Measurements from ENCODE around the gene ABCB4.

Gene ABCB4

GRCh38 chr7:87475359-87476178 lies at the start of gene ABCB4:
TSS of gene ABCB4 (minus strand) at chr7:87475680. CDS start at chr7:87475465, 215 bp downstream.
- DNase-seq = no peak

GRCh38 chr7:87518735-87519134 lies 43.3 kb upstream of the ABCB4 start:
- no peak for DNase-seq

GRCh38 chr7:87517891-87518290 lies 42.4 kb upstream of the ABCB4 start:
- no peak for DNase-seq

- no peak for DNase-seq
These were observed 41.8 kb upstream of the ABCB4 start for GRCh38 chr7:87517136-87517815.

GRCh38 chr7:87513735-87514335 lies 38.4 kb upstream of the ABCB4 start:
- DNase-seq = no peak

GRCh38 chr7:87512906-87513305 lies 37.4 kb upstream of the ABCB4 start:
- DNase-seq = no peak

GRCh38 chr7:87511510-87511909 lies 36.0 kb upstream of the ABCB4 start:
- no peak for DNase-seq

- DNase-seq = no peak
These were observed 35.0 kb upstream of the ABCB4 start for GRCh38 chr7:87510411-87510875.

- DNase-seq = no peak
These were observed 32.0 kb upstream of the ABCB4 start for GRCh38 chr7:87507446-87507845.

- peak; percentile 15 for DNase-seq
These were observed 31.0 kb upstream of the ABCB4 start for GRCh38 chr7:87506246-87507180.

- no peak for DNase-seq
These were observed 30.2 kb upstream of the ABCB4 start for GRCh38 chr7:87505557-87506245.

- DNase-seq = no peak
These were observed 29.6 kb upstream of the ABCB4 start for GRCh38 chr7:87505122-87505521.

- DNase-seq = no peak
These were observed 24.0 kb upstream of the ABCB4 start for GRCh38 chr7:87499494-87499893.

GRCh38 chr7:87498893-87499292 lies 23.4 kb upstream of the ABCB4 start:
- no peak for DNase-seq

- DNase-seq = no peak
These were observed 22.0 kb upstream of the ABCB4 start for GRCh38 chr7:87497482-87497881.

GRCh38 chr7:87495366-87495765 lies 19.9 kb upstream of the ABCB4 start:
- no peak for DNase-seq

GRCh38 chr7:87494454-87494853 lies 19.0 kb upstream of the ABCB4 start:
- no peak for DNase-seq

- no peak for DNase-seq
These were observed 7.7 kb upstream of the ABCB4 start for GRCh38 chr7:87483131-87483530.

- DNase-seq = no peak
These were observed 6.6 kb upstream of the ABCB4 start for GRCh38 chr7:87482115-87482514.

- no peak for DNase-seq
These were observed 4.9 kb upstream of the ABCB4 start for GRCh38 chr7:87480386-87480785.

- no peak for DNase-seq
These were observed 4.5 kb upstream of the ABCB4 start for GRCh38 chr7:87479951-87480350.

GRCh38 chr7:87476179-87476557 lies 688 bp upstream of the ABCB4 start:
- no peak for DNase-seq

Data from RPMI8226 (cell line).